ENCODE measurements around the gene POPDC2.

DNA sequence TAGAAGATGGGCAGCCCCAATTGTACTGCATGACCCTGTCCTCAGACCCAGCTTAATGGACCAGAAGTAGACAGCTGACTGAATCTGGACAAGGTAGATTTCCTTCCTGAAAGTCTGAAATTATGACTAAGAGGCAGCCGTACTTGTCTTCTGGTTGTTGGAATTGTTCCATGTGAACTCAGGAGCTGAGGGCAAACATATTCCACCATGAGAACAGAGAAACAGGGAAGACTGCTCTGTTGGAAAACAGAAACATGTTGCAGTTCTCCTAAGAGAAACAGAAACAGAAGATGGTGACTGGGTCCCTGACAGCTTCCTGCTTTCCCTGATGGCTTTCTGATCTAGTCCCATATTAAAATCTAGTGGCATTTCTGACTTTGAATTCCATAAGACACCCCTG is 24.1 kb downstream of the POPDC2 start:
- TF ChIP-seq GATA3 (IDR thresholded peaks at IDR 0.05; ENCODE audit: low read depth, low read length) (no peak), GATA2 (IDR thresholded peaks at IDR 0.05; ENCODE audit: low read depth, low read length) (no peak)
